ENCODE measurements around the gene GJC1.

Gene GJC1

GRCh38 chr17:44842748-44843147 is 12.7 kb upstream of the GJC1 start:
- H3K27me3 ChIP-seq (ENCODE audit: insufficient read depth, low read depth, severe bottlenecking), result no peaks in the 10 kb centered on the region
- DNase-seq, result peak; percentile 76
- H3K4me3 ChIP-seq (ENCODE audit: low read depth, low read length), result peak overlapping the region; percentile 33
- no peak for TF ChIP-seq CTCF (IDR thresholded peaks at IDR 0.05; ENCODE audit: low read depth, low read length)
- no peaks in the 10 kb centered on the region for H3K36me3 ChIP-seq
- peak overlapping the region; percentile 52 for H3K27ac ChIP-seq
- H3K9me3 ChIP-seq (ENCODE audit: severe bottlenecking), result no peaks in the 10 kb centered on the region

GRCh38 chr17:44840936-44841335 is 10.8 kb upstream of the GJC1 start:
- no peak overlapping the region for H3K4me3 ChIP-seq (ENCODE audit: low read depth, low read length)
- no peaks in the 10 kb centered on the region for H3K36me3 ChIP-seq
- DNase-seq, result no peak
- H3K9me3 ChIP-seq (ENCODE audit: severe bottlenecking), result no peaks in the 10 kb centered on the region
- no peaks in the 10 kb centered on the region for H3K27me3 ChIP-seq (ENCODE audit: insufficient read depth, low read depth, severe bottlenecking)
- H3K27ac ChIP-seq, result no peak overlapping the region
- no peak for TF ChIP-seq CTCF (IDR thresholded peaks at IDR 0.05; ENCODE audit: low read depth, low read length)

DNA sequence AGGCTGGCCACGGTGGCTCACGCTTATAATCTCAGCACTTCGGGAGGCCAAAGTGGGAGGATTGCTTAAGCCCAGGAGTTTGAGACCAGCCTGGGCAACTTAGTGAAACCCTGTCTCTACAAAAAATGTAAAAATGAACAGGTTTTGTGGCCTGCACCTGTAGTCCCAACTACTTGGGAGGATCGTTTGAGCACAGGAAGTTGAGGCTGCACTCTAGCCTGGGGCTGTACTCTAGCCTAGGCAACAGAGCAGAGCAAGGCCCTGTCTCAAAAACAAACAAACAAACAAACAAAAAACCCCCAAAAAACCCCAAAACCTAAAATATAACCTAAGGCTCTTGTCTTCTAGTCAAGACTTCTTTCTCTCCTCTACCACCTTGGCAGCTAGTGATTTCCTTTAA is 10.2 kb upstream of the GJC1 start:
- no peak for TF ChIP-seq CTCF (IDR thresholded peaks at IDR 0.05; ENCODE audit: low read depth, low read length)
- Histone ChIP-seq H3K9me3 (ENCODE audit: severe bottlenecking) (no peaks in the 10 kb centered on the region), H3K4me3 (ENCODE audit: low read depth, low read length) (no peak overlapping the region), H3K36me3 (no peaks in the 10 kb centered on the region), H3K27me3 (ENCODE audit: insufficient read depth, low read depth, severe bottlenecking) (no peaks in the 10 kb centered on the region), H3K27ac (no peak overlapping the region)
- no peak for DNase-seq

GRCh38 chr17:44837196-44837595 is 7.1 kb upstream of the GJC1 start:
- H3K27ac ChIP-seq, result no peak overlapping the region
- H3K4me3 ChIP-seq (ENCODE audit: low read depth, low read length), result no peak overlapping the region
- no peaks in the 10 kb centered on the region for H3K36me3 ChIP-seq
- no peak for TF ChIP-seq CTCF (IDR thresholded peaks at IDR 0.05; ENCODE audit: low read depth, low read length)
- H3K27me3 ChIP-seq (ENCODE audit: insufficient read depth, low read depth, severe bottlenecking), result no peaks in the 10 kb centered on the region
- no peaks in the 10 kb centered on the region for H3K9me3 ChIP-seq (ENCODE audit: severe bottlenecking)
- DNase-seq, result no peak

DNA sequence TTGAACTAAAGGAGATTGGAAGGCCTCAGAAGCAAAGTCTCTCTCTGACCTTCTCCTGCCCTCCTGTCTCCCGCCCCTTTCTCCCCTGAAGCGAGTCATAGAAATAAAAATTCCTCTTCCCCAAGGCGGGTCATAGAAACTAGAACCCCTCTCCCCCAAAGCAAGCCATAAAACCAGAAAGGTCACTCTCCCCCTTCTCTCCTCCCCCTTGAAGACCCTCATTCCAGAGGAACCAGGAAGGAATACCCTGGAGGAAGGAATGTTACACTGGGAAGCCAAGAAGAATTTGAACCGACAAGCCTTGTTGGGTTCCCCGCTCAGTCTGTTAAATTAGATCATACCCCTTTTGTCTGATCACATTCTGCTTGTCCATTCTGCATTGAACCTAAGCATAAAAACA is 2.7 kb upstream of the GJC1 start:
- no peak for TF ChIP-seq CTCF (IDR thresholded peaks at IDR 0.05; ENCODE audit: low read depth, low read length)
- H3K27me3 ChIP-seq (ENCODE audit: insufficient read depth, low read depth, severe bottlenecking), result no peaks in the 10 kb centered on the region
- H3K27ac ChIP-seq, result no peak overlapping the region
- peaks cover 6% of the 10 kb centered on the region; the same call in 1 of the 2 replicates for H3K36me3 ChIP-seq
- DNase-seq, result no peak
- H3K9me3 ChIP-seq (ENCODE audit: severe bottlenecking), result no peaks in the 10 kb centered on the region
- no peak overlapping the region for H3K4me3 ChIP-seq (ENCODE audit: low read depth, low read length)

GRCh38 chr17:44831371-44831770 is 1.3 kb upstream of the GJC1 start:
- H3K9me3 ChIP-seq (ENCODE audit: severe bottlenecking), result no peaks in the 10 kb centered on the region
- no peak overlapping the region for H3K27ac ChIP-seq
- H3K36me3 ChIP-seq, result peaks cover 14% of the 10 kb centered on the region; the same call in 1 of the 2 replicates
- TF ChIP-seq CTCF (IDR thresholded peaks at IDR 0.05; ENCODE audit: low read depth, low read length), result no peak
- no peak for DNase-seq
- H3K4me3 ChIP-seq (ENCODE audit: low read depth, low read length), result no peak overlapping the region
- H3K27me3 ChIP-seq (ENCODE audit: insufficient read depth, low read depth, severe bottlenecking), result no peaks in the 10 kb centered on the region
